Parathyroid adenoma (tissue), 2 donors: ENCODE results near the gene KIAA0753.

Experiments used
- H2AFZ ChIP-seq: fragments of 300-600 bp; sonication (generic); one replicate; pipeline ENCODE4 v1.7.0; 2017; ENCODE audit warnings: antibody characterized with exemption, mild to moderate bottlenecking
- H3K27ac ChIP-seq: fragments of 300-600 bp; sonication (generic); one replicate; pipeline ENCODE4 v1.7.0; 2017
- H3K27me3 ChIP-seq: fragments of 300-600 bp; sonication (generic); one replicate; pipeline ENCODE4 v1.7.0; 2017; ENCODE audit warnings: low read length; ENCODE audit not compliant: control insufficient read depth, insufficient read depth
- H3K36me3 ChIP-seq: fragments of 300-600 bp; sonication (generic); one replicate; pipeline ENCODE4 v1.7.0; 2017; ENCODE audit warnings: low read length; ENCODE audit not compliant: control insufficient read depth, insufficient read depth
- H3K4me1 ChIP-seq: fragments of 300-600 bp; sonication (generic); one replicate; pipeline ENCODE4 v1.7.0; 2017; ENCODE audit warnings: control low read depth
- H3K4me2 ChIP-seq: fragments of 300-600 bp; sonication (generic); one replicate; pipeline ENCODE4 v1.7.0; 2017; ENCODE audit warnings: low read length
- H3K4me3 ChIP-seq: fragments of 300-600 bp; sonication (generic); one replicate; pipeline ENCODE4 v1.7.0; 2017; ENCODE audit warnings: low read depth, low read length
- H3K79me2 ChIP-seq: fragments of 300-600 bp; sonication (generic); one replicate; pipeline ENCODE4 v1.7.0; 2017; ENCODE audit warnings: control low read depth
- H3K9ac ChIP-seq: fragments of 300-600 bp; sonication (generic); one replicate; pipeline ENCODE4 v1.7.0; 2017; ENCODE audit warnings: mild to moderate bottlenecking
- H3K9me3 ChIP-seq: fragments of 300-600 bp; sonication (generic); one replicate; pipeline ENCODE4 v1.7.0; 2017; ENCODE audit warnings: low read length; ENCODE audit not compliant: control insufficient read depth
- CTCF ChIP-seq: fragments of 300-600 bp; sonication (generic); IDR thresholded peaks from one replicate; pipeline ENCODE4 v1.7.0; 2017; ENCODE audit warnings: antibody characterized with exemption, mild to moderate bottlenecking
- donor health status: primary hyperparathyroidism.

Gene KIAA0753

GRCh38 chr17:6583411-6583810, 57.1 kb downstream of the KIAA0753 start:
- H3K36me3 ChIP-seq: peaks cover 3% of the 10 kb centered on the region
- no peak overlapping the region for H3K27ac ChIP-seq
- no peak overlapping the region for H3K4me3 ChIP-seq
- no peaks in the 10 kb centered on the region for H3K4me1 ChIP-seq
- no peak for TF ChIP-seq CTCF
- H3K27me3 ChIP-seq: no peaks in the 10 kb centered on the region
- no peaks in the 10 kb centered on the region for H3K9me3 ChIP-seq
- H2AFZ ChIP-seq: no peak overlapping the region
- H3K79me2 ChIP-seq: no peaks in the 10 kb centered on the region
- no peak overlapping the region for H3K4me2 ChIP-seq
- H3K9ac ChIP-seq: no peak overlapping the region

- TF ChIP-seq CTCF: no peak
- no peaks in the 10 kb centered on the region for H3K4me1 ChIP-seq
- no peaks in the 10 kb centered on the region for H3K79me2 ChIP-seq
Observed at GRCh38 chr17:6580625-6581024, 59.9 kb downstream of the KIAA0753 start.

GRCh38 chr17:6578491-6578890, 62.0 kb downstream of the KIAA0753 start:
- H3K36me3 ChIP-seq: peaks cover under 1% of the 10 kb centered on the region
- H3K27ac ChIP-seq: no peak overlapping the region
- no peaks in the 10 kb centered on the region for H3K27me3 ChIP-seq
- H3K9ac ChIP-seq: no peak overlapping the region
- H2AFZ ChIP-seq: no peak overlapping the region
- peaks cover 3% of the 10 kb centered on the region for H3K4me1 ChIP-seq
- no peaks in the 10 kb centered on the region for H3K9me3 ChIP-seq
- H3K79me2 ChIP-seq: no peaks in the 10 kb centered on the region
- H3K4me3 ChIP-seq: no peak overlapping the region
- H3K4me2 ChIP-seq: no peak overlapping the region
- no peak for TF ChIP-seq CTCF

More at GRCh38 chr17:6580625-6581024, 59.9 kb downstream of the KIAA0753 start:
- Histone ChIP-seq H2AFZ (no peak overlapping the region), H3K9me3 (no peaks in the 10 kb centered on the region), H3K27ac (no peak overlapping the region), H3K4me3 (no peak overlapping the region), H3K4me2 (no peak overlapping the region), H3K36me3 (peaks cover 3% of the 10 kb centered on the region), H3K9ac (no peak overlapping the region), H3K27me3 (no peaks in the 10 kb centered on the region)

- Histone ChIP-seq H3K79me2 (no peaks in the 10 kb centered on the region), H3K36me3 (no peaks in the 10 kb centered on the region)
- no peak for TF ChIP-seq CTCF
Observed at GRCh38 chr17:6577686-6578263, 62.7 kb downstream of the KIAA0753 start.

More at GRCh38 chr17:6577686-6578263, 62.7 kb downstream of the KIAA0753 start:
- Histone ChIP-seq H3K4me1 (peaks cover 3% of the 10 kb centered on the region), H3K4me2 (no peak overlapping the region), H3K27ac (no peak overlapping the region), H3K9ac (no peak overlapping the region), H3K27me3 (no peaks in the 10 kb centered on the region), H3K4me3 (no peak overlapping the region), H3K9me3 (no peaks in the 10 kb centered on the region), H2AFZ (no peak overlapping the region)
